GM20000 (cell line): ENCODE results near the gene TMPRSS2.

Source experiments
- DNase-seq: peaks from one replicate; pipeline ENCODE4 v3.0.0; 2012; ENCODE audit warnings: low spot score
- CTCF ChIP-seq: IDR thresholded peaks from 2 replicates; pipeline ENCODE4 v1.5.1; 2012; ENCODE audit warnings: mild to moderate bottlenecking, control low read depth; ENCODE audit errors: extremely low read depth, missing control alignments

TMPRSS2 gene

GRCh38 chr21:41507521-41508414, at the start of gene TMPRSS2:
TMPRSS2 (minus strand) TSS chr21:41508158; CDS start chr21:41498133, 10,025 bp downstream.
- no peak for TF ChIP-seq CTCF
- DNase-seq = no peak

DNA sequence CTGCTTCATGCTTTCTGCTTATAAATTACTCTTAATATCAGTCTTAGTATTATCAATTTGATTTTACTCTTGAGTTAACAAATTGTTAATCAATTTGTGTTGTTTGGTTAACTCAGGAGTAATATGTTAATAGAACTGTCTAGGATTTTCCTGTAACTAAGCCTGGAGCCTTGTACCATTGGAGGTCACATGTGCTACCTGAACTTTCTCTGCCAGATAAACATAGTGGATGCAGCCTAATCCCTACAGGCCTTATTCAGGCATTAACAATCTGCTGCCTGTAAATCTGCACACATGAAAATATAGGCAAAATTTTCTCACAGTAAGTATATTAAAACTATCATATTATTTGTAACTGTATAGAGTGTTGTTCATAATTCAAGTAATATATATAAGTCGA, 47.1 kb upstream of the TMPRSS2 start:
- TF ChIP-seq CTCF = no peak
- no peak for DNase-seq

DNA sequence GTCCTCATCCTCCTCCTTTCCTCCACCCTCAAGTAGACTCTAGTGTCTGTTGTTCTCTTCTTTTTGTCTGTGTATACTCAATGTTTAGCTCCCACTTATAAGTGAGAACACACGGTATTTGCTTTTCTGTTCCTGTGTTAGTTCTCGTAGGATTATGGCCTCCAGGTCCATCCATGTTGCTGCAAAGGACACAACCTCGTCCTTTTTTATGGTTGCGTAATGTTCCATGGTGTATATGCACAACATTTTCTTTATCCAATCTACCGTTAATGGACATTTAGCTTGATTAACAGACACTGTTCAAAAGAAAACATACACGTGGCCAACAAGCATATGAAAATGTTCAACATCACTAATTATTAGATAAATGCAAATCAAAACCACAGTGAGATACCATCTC, 44.3 kb upstream of the TMPRSS2 start:
- no peak for TF ChIP-seq CTCF
- DNase-seq = no peak

GRCh38 chr21:41548781-41549180, 40.8 kb upstream of the TMPRSS2 start:
- TF ChIP-seq CTCF = no peak
- no peak for DNase-seq

GRCh38 chr21:41547111-41547510, 39.2 kb upstream of the TMPRSS2 start:
- DNase-seq = no peak
- no peak for TF ChIP-seq CTCF

GRCh38 chr21:41545500-41546359, 37.8 kb upstream of the TMPRSS2 start:
- TF ChIP-seq CTCF = no peak
- no peak for DNase-seq

DNA sequence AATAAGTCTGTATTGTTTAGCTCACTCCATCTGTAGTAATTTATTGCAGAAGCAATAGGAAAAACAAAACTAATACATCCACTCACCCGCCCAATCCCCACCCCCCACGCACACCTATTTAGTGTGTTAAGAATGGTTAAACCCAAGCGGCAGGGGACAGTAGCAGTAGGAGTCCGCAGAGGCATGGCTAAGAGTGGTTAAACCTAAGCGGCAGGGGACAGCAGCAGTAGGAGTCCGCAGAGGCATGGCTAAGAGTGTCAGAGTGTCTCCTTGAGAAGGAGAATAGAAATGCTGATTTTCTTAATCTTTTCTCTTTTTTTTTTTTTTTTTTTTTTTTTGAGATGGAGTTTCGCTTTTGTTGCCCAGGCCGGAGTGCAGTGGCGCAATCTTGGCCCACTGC, 34.8 kb upstream of the TMPRSS2 start:
- no peak for TF ChIP-seq CTCF
- no peak for DNase-seq
